ENCODE data around the gene TRERF1. TPM values are rescaled to one million over a fixed set of nuclear protein-coding genes. Genes with fewer than 3 reads are reported as not detected.
"Not testable (repeated sequence)": the region's sequence is repeated elsewhere in the genome, so short reads cannot be mapped to it uniquely, and the experiment has no call there.

TRERF1 gene
- total RNA-seq, result 48.9 and 49.1 TPM in 2 replicates

DNA sequence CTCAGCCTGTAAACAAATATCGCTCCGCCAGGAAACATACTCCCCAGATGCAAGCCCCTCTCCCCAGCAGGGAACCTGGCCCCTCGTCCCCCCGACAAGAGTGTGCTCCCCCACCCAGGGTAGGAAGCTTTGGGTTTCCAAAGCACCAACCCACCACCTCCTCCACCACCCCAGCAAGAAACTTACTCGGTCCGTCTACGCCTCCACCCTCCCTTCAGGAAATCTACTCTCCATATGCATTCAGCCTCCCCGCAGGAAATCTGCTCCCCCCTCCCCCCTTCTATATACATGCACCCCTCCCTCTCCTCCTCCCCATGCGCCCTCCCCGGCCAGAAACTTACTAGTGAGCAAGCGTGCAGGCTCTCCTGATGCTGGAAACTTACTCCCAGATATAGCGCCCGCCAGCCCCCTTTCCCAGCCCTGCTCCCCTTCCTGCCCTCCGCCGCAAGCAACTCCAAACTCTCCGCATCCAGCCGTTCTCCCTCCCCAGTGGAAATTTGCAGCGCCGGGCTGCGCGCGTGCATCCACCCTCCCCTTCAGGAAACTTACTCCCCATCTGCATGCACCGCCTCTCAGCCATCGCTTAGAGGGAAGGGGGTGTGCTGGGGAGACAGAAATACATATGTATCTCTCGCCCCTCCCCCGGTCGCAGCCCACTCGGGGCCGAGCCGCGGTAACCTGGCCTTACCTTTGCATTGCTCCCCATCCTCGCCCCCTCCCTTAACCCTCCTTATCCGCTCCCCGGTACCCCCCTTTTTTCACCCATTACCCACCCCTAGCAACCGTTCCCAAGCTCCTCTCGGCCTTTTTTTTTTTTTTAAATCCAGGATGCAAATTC, at the start of gene TRERF1:
TRERF1 (minus strand) TSS at position 594 of the 838 bp plus-strand sequence. CDS start 182,336 bp downstream, outside the sequence.
- intact Hi-C loops (cut with micrococcal nuclease), result loop anchor here (1.0 to 10.0 kb wide), 19 partner anchors 29 to 1176 kb away; partner anchors contain the start of genes GTPBP2, MRPS10, SRF and TAF8

- intact Hi-C loops (cut with micrococcal nuclease), result no loop called here
Measured at GRCh38 chr6:42498473-42499128, 46.9 kb upstream of the TRERF1 start.

DNA sequence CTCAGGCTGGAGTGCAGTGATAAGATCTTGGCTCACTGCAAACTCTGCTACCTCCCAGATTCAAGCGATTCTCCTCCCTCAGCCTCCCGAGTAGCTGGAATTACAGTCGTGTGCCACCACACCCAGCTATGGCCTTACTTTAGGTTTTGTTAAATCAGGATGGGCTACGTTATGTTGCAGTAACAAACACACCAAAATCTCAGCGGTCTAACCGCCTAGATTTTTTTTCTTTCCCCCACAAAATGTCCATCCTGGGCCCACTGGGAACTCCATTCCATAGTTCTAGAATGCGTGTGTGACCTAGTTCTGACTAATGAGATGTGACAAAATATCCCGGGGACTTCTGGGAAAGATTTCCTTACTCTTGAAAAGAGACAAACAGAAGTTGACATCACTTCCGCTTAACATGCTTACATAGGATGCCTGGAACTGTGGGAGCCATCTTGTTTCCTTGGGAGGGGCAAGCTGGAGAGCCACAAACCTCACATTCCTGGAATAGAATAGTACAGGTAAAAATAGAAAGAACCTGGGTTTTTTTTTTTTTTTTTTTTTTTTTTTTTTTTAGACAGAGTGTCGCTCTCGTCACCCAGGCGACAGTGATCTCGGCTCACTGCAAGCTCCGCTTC, 42.3 kb upstream of the TRERF1 start:
- intact Hi-C loops (cut with micrococcal nuclease), result no loop called here

GRCh38 chr6:42488129-42488528, 36.4 kb upstream of the TRERF1 start:
- intact Hi-C loops (cut with micrococcal nuclease), result no loop called here

DNA sequence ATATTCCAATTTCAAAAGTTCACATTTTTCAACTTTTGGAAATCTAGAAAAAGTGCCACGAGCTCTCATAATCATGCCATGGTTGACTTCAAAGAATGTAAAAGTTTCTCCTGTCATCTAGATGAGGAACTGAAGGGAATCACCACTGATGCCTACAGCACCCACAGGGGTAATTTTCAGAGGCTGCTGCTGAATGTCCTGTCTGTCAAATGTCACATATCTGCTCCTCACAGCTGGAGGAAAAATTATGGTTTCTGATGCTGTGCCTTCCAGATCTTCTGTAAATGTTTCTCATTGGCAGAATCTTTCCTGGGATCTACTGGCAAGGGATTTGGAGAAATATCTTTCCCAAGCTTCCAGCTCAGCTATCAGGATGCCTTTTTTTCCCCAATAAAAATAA, 32.5 kb upstream of the TRERF1 start:
- intact Hi-C loops (cut with micrococcal nuclease), result no loop called here

DNA sequence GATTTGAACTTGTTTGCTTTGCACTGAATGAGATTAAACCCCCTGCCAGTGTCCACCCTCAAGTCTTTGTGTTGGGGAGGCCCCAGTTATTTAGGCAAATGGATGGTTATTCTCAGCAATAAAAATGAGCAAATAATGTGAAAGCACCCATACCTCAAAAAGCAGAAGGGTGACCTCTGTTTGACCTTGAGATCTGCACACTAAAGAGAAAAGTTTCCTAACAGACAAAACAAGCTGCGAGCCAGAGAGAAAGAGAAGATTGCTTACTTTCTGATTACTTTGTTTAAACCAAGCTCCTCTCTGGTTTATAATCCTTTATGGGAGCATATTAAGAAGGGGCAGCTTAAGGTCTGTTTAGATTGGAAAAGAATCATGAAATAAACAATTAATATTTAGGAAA, 30.4 kb upstream of the TRERF1 start:
- intact Hi-C loops (cut with micrococcal nuclease), result no loop called here

- intact Hi-C loops (cut with micrococcal nuclease), result no loop called here
Measured at GRCh38 chr6:42471714-42472113, 20.0 kb upstream of the TRERF1 start.

- intact Hi-C loops (cut with micrococcal nuclease), result no loop called here
Measured at GRCh38 chr6:42471142-42471541, 19.4 kb upstream of the TRERF1 start.

DNA sequence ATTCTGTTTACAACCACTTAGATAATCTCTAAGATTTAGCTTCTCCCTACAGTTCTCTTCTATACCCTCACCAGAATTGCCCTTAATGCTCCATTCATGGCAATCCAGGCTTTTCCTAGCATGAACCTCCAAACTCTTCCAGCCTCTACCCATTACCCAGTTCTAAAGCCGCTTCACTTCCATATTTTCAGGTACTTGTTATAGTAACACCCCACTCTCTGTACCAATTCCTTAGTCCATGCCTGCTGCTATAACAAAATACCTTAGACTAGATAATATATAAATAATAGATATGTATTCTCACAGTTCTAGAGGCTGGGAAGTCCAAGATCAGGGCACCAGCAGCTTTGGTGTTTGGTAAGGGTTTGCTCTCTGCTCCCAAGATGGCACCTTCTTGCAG, 16.5 kb upstream of the TRERF1 start:
- intact Hi-C loops (cut with micrococcal nuclease), result no loop called here

DNA sequence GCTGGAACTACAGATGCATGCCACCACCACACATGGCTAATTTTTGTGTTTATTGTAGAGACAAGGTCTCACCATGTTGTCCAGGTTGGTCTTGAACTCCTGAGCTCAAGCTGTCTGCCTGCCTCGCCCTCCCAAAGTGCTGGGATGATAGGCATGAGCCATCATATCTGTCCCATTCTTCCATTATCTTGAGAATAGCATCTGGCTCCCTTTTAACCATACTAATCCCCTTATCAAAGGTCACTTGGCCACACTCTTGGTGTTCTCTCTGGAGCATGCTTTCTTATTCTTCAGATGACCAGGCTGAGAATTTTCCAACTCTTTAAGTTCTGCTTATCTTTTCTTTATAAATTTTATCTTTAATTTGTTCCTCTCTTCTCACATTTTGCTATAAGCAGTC, 15.9 kb upstream of the TRERF1 start:
- intact Hi-C loops (cut with micrococcal nuclease), result no loop called here

DNA sequence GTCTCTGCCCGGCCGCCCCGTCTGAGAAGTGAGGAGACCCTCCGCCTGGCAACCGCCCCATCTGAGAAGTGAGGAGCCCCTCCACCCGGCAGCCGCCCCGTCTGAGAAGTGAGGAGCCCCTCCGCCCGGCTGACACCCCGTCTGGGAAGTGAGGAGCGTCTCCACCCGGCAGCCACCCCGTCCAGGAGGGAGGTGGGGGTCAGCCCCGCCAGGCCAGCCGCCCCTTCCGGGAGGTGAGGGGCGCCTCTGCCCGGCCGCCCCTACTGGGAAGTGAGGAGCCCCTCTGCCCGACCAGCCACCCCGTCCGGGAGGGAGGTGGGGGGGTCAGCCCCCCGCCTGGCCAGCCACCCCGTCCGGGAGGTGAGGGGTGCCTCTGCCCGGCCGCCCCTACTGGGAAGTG, 14.7 kb upstream of the TRERF1 start:
- intact Hi-C loops (cut with micrococcal nuclease), result not testable (repeated sequence)

GRCh38 chr6:42462474-42462972, 10.8 kb upstream of the TRERF1 start:
- intact Hi-C loops (cut with micrococcal nuclease), result no loop called here

DNA sequence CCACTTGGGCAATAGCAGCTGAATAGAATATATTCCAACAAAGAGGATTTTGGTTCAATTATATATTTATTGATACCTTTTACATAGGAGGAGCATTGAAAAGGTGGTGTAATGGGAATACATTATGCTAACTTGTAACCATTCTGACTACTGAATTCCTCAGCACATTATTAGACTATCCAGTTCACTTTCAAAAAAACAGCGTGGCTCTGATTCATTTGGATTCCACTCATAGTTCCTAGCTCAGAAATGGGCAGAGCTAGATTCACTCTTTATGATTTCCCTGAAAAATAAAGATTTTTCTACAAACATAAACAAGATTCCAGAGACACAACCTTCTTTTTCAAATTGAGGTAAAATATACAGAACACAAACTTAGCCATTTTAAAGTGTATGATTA, 9.2 kb upstream of the TRERF1 start:
- intact Hi-C loops (cut with micrococcal nuclease), result no loop called here

- intact Hi-C loops (cut with micrococcal nuclease), result loop anchor here (10.0 kb wide), 2 partner anchors 315 to 725 kb away; partner anchors contain the start of gene TFEB
Measured at GRCh38 chr6:42459888-42460287, 8.2 kb upstream of the TRERF1 start.

- intact Hi-C loops (cut with micrococcal nuclease), result loop anchor here (5.0 to 10.0 kb wide), 6 partner anchors 93 to 1173 kb away; partner anchors contain the start of genes GTPBP2, SRF, TFEB and TOMM6
Measured at GRCh38 chr6:42454428-42454791, 2.7 kb upstream of the TRERF1 start.

- intact Hi-C loops (cut with micrococcal nuclease), result loop anchor here (1.0 to 10.0 kb wide), 10 partner anchors 87 to 1173 kb away; partner anchors contain the start of genes GTPBP2, SRF, TAF8 and TFEB
Measured at GRCh38 chr6:42453654-42454427, 2.1 kb upstream of the TRERF1 start.

GRCh38 chr6:42453031-42453653, 1.4 kb upstream of the TRERF1 start:
- intact Hi-C loops (cut with micrococcal nuclease), result loop anchor here (1.0 to 10.0 kb wide), 10 partner anchors 86 to 1174 kb away; partner anchors contain the start of genes GTPBP2, SRF, TAF8 and TFEB

GRCh38 chr6:42452171-42453030, 675 bp upstream of the TRERF1 start:
- intact Hi-C loops (cut with micrococcal nuclease), result loop anchor here (1.0 to 10.0 kb wide), 11 partner anchors 35 to 1175 kb away; partner anchors contain the start of genes GTPBP2, SRF, TAF8 and TFEB
